NOMO-1 (cell line): ENCODE data around the gene CDHR1.

ENCODE experiments used
- DNase-seq, 2 experiments: peaks; one replicate each; lab custom pipeline; 2025; ENCODE audit not compliant: unreplicated experiment in 2 of 2; lab: John Stamatoyannopoulos, UW

Gene CDHR1

GRCh38 chr10:84224411-84225028 lies 30.2 kb downstream of the CDHR1 start:
- DNase-seq: no peak

GRCh38 chr10:84225427-84226173 lies 31.3 kb downstream of the CDHR1 start, which contains the start of gene LRIT2:
Gene LRIT2 (minus strand): TSS chr10:84225544. CDS start chr10:84225520, 24 bp downstream.
- no peak for DNase-seq

- DNase-seq: no peak
These were observed 32.3 kb downstream of the CDHR1 start for GRCh38 chr10:84226616-84227015.

- no peak for DNase-seq
These were observed 33.5 kb downstream of the CDHR1 start for GRCh38 chr10:84227810-84228209.

- no peak for DNase-seq
These were observed 36.0 kb downstream of the CDHR1 start for GRCh38 chr10:84230359-84230758.

GRCh38 chr10:84232376-84232775 lies 38.0 kb downstream of the CDHR1 start:
- DNase-seq: no peak

- no peak for DNase-seq
These were observed 39.6 kb downstream of the CDHR1 start for GRCh38 chr10:84233940-84234339.

- DNase-seq: no peak
These were observed 40.1 kb downstream of the CDHR1 start for GRCh38 chr10:84234479-84234878.

GRCh38 chr10:84235096-84235495 lies 40.8 kb downstream of the CDHR1 start:
- DNase-seq: no peak

- DNase-seq: no peak
These were observed 42.5 kb downstream of the CDHR1 start for GRCh38 chr10:84236807-84237198.

- DNase-seq: no peak
These were observed 43.1 kb downstream of the CDHR1 start for GRCh38 chr10:84237199-84238051.

GRCh38 chr10:84238909-84239308 lies 44.6 kb downstream of the CDHR1 start:
- no peak for DNase-seq

- DNase-seq: no peak
These were observed 47.0 kb downstream of the CDHR1 start, which contains the start of gene LRIT1 for GRCh38 chr10:84241185-84241790. Gene LRIT1 (minus strand): TSS chr10:84241546. CDS start chr10:84241439, 107 bp downstream.

GRCh38 chr10:84243759-84244158 lies 49.4 kb downstream of the CDHR1 start:
- no peak for DNase-seq

GRCh38 chr10:84244651-84245270 lies 50.4 kb downstream of the CDHR1 start, which contains the start of gene RGR:
Gene RGR (plus strand): TSS chr10:84245053. CDS start chr10:84245091, 38 bp downstream.
- no peak for DNase-seq

GRCh38 chr10:84247496-84247895 lies 53.2 kb downstream of the CDHR1 start:
- DNase-seq: no peak

- DNase-seq: no peak
These were observed 54.5 kb downstream of the CDHR1 start for GRCh38 chr10:84248794-84249193.

- DNase-seq: no peak
These were observed 60.5 kb downstream of the CDHR1 start for GRCh38 chr10:84254552-84255478.
